ENCODE results near the gene OSM. TPM values are rescaled to one million over a fixed set of nuclear protein-coding genes. Genes with fewer than 3 reads are reported as not detected.

Gene OSM
- total RNA-seq, 2 donors from 2014 or later = not detected

DNA sequence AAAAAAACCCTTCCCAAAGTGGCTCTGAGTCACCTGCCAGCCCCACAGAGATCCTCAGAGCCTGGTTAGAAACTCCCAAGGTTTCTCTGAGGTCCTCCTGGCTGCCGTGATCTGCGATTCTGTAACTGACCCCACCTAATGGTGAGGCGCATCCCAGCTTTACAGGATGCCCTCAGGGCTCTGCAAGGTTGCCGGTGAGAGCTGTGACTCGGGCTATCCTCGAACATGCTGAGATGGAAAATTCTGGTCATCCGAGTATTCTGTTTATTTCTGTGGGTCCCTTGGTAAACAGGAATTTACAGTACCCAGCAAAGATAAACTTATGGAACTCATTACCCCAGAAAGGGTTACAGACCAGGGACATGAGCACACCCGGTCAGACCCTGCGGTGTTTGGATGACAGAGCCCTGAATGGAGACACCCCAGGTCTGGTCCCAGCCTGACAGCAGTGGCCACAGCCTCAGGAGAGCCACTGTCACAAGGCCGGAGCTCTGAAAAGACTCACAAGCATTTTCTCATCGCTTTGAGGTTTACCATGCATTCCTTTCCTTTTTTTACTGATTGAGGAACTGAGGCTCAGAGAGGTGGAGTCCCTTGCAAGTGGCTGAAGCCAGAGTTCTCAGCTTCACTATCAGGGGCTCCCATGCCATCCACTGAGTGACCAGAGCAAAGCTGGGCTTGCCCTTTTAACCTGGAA, 42.3 kb downstream of the OSM start:
- H3K27ac ChIP-seq = no peak overlapping the region

DNA sequence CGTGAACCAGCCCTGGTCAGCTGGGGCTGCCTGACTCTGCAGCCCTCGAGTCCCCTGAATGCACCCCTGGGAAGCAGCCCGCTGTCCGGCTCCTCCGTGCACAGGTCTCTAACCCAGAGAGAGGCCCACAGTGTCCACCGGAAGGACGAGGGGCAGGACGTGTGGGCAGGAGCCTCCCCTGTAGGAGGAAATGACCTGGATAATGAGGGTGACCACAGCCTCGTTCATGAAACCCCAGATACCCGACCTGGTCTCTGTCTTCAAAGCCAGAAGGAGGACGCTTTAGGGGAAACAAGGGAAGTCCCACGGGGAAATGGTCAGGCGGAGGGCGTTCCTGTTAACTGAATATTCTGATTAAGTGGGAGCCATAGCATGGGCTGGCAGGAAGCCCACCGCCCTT, 43.3 kb downstream of the OSM start:
- WGBS, 2 donors = 39 to 52% methylated on average over 10 to 15 of the region's 15 CpGs
- ATAC-seq = no peak
- intact Hi-C loops (cut with DNase I) = loop anchor here (10.0 kb wide), 1 partner anchor 69 kb away; no protein-coding TSS in a partner anchor

More for the DNA sequence above, 42.3 kb downstream of the OSM start:
- TF ChIP-seq, protein P1, sequence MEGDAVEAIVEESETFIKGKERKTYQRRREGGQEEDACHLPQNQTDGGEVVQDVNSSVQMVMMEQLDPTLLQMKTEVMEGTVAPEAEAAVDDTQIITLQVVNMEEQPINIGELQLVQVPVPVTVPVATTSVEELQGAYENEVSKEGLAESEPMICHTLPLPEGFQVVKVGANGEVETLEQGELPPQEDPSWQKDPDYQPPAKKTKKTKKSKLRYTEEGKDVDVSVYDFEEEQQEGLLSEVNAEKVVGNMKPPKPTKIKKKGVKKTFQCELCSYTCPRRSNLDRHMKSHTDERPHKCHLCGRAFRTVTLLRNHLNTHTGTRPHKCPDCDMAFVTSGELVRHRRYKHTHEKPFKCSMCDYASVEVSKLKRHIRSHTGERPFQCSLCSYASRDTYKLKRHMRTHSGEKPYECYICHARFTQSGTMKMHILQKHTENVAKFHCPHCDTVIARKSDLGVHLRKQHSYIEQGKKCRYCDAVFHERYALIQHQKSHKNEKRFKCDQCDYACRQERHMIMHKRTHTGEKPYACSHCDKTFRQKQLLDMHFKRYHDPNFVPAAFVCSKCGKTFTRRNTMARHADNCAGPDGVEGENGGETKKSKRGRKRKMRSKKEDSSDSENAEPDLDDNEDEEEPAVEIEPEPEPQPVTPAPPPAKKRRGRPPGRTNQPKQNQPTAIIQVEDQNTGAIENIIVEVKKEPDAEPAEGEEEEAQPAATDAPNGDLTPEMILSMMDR (IDR thresholded peaks at IDR 0.05) = no peak
- no peak for TF ChIP-seq POLR2A (IDR thresholded peaks at IDR 0.05)
- H3K36me3 ChIP-seq (replicated peaks in 1 of 2; ENCODE audit: insufficient read depth in 1 of 2, low read depth in 2 of 2) = no peaks in the 10 kb centered on the region
- WGBS, 2 donors = 54 to 56% methylated on average over 10 to 11 of the region's 11 CpGs
- H3K4me3 ChIP-seq = no peak overlapping the region
- intact Hi-C loops (cut with DNase I) = loop anchor here (10.0 kb wide), 1 partner anchor 70 kb away; no protein-coding TSS in a partner anchor
- no peaks in the 10 kb centered on the region for H3K4me1 ChIP-seq
- H3K27me3 ChIP-seq = no peaks in the 10 kb centered on the region
- ATAC-seq = no peak
- no peaks in the 10 kb centered on the region for H3K9me3 ChIP-seq
- DNase-seq = no peak

DNA sequence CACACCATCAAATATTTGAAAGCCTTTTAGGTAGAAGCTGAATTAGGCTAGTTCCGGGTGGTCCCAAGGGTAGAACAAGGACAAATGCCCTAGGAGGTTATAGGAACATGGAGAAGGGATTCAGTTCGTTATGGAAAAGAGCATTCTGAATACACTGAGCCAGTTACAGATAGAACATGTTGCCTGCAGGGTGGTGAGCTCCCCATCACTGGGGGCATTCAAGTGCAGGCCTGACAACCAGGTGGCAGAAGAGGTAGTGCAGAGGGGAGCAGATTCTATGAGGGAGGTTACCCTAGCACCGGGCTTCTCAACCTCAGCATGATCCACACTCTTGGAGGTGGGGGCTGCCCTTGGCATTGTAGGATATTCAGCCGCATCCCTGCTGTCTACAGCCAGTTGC, 44.3 kb downstream of the OSM start:
- no peak overlapping the region for H3K4me3 ChIP-seq
- H3K9me3 ChIP-seq = no peaks in the 10 kb centered on the region
- no peaks in the 10 kb centered on the region for H3K4me1 ChIP-seq
- TF ChIP-seq, protein P1 (IDR thresholded peaks at IDR 0.05) = no peak
- TF ChIP-seq POLR2A (IDR thresholded peaks at IDR 0.05) = no peak
- no peak overlapping the region for H3K27ac ChIP-seq
- no peaks in the 10 kb centered on the region for H3K36me3 ChIP-seq (replicated peaks in 1 of 2; ENCODE audit: insufficient read depth in 1 of 2, low read depth in 2 of 2)
- ATAC-seq (no peak), DNase-seq (no peak)
- no peaks in the 10 kb centered on the region for H3K27me3 ChIP-seq
- WGBS, 2 donors = 70 to 79% methylated on average over 4 of the region's 4 CpGs
- intact Hi-C loops (cut with DNase I) = loop anchor here (10.0 kb wide), 1 partner anchor 68 kb away; no protein-coding TSS in a partner anchor

More for the DNA sequence above, 43.3 kb downstream of the OSM start:
- Histone ChIP-seq H3K4me1 (no peaks in the 10 kb centered on the region), H3K4me3 (no peak overlapping the region), H3K27me3 (no peaks in the 10 kb centered on the region), H3K27ac (no peak overlapping the region), H3K36me3 (replicated peaks in 1 of 2; ENCODE audit: insufficient read depth in 1 of 2, low read depth in 2 of 2) (no peaks in the 10 kb centered on the region), H3K9me3 (no peaks in the 10 kb centered on the region)
- TF ChIP-seq POLR2A (IDR thresholded peaks at IDR 0.05) = no peak
- TF ChIP-seq, protein P1 (IDR thresholded peaks at IDR 0.05) = no peak
- DNase-seq = no peak

DNA sequence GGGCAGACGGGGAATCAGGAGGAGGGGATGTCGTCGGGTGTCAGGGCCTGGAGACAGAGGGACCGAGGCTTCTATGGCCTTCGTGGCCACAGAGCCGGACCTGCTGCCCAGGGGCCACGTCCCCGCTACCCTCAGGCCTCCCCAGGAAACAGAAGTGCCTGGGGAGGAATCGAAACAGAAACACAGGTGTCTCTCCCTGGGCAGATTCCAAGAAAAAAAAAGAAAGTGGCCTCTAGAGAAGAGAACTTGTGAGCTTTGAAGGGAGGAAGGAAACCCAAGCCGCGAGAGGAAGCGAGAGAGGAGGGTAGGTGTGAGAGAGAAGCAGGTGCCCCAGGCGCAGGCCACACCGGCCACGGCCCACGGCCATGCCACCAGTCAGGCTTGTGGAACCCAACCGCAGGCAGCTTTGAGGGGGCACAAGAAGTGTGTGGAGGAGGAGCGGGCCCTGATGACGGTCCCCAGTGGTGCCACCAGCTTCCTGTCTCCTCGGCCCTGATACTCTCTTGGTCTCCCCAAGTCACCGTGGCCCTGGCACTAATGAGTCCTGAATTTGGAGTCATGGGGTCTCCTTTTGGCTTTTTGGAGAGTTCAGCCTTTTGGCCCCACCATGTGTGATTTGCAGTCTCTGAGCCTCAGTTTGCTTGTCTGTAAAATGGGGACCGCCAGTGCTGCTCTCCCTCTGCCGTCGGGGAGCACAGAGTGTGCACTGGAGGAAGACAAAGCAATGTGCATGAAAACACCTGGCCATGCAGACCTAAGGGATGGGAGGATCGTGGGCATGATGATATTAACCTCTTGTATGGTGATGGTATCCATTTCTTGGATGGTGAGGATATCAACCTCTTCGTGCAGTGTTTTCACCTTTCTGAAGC, 45.3 kb downstream of the OSM start:
- Histone ChIP-seq H3K27me3 (no peaks in the 10 kb centered on the region), H3K4me3 (no peak overlapping the region), H3K9me3 (no peaks in the 10 kb centered on the region), H3K36me3 (replicated peaks in 1 of 2; ENCODE audit: insufficient read depth in 1 of 2, low read depth in 2 of 2) (no peaks in the 10 kb centered on the region), H3K4me1 (no peaks in the 10 kb centered on the region), H3K27ac (no peak overlapping the region)
- no peak for DNase-seq
- no peak for ATAC-seq
- WGBS, 2 donors = 68 to 72% methylated on average over 23 to 26 of the region's 26 CpGs
- intact Hi-C loops (cut with DNase I) = loop anchor here (10.0 kb wide), 1 partner anchor 67 kb away; no protein-coding TSS in a partner anchor
- no peak for TF ChIP-seq POLR2A (IDR thresholded peaks at IDR 0.05)
- TF ChIP-seq, protein P1 (IDR thresholded peaks at IDR 0.05) = no peak

Data from body of pancreas (tissue), 4 donors.